ENCODE measurements around the gene NALF2. TPM values are rescaled to one million over a fixed set of nuclear protein-coding genes. Genes with fewer than 3 reads are reported as not detected.

NALF2 gene
- polyA plus RNA-seq, 3 donors: not detected

GRCh38 chrX:69535661-69536060 is 31.5 kb downstream of the NALF2 start:
- no CpG with 5 or more reads among the region's 2 CpGs for WGBS (ENCODE audit: insufficient coverage)
- Histone ChIP-seq H4K20me1 (ENCODE audit: insufficient read depth, low read length) (no peaks in the 10 kb centered on the region), H3K27me3 (ENCODE audit: control insufficient read depth in 2 of 2, insufficient read depth in 2 of 2, low read length in 2 of 2) (no peaks in the 10 kb centered on the region), H3K27ac (ENCODE audit: low read depth in 1 of 2, low read length in 2 of 2) (no peak overlapping the region), H2AFZ (ENCODE audit: insufficient read depth, low read depth, low read length, poor library complexity, severe bottlenecking) (no peak overlapping the region), H3K36me3 (replicated peaks in 1 of 2; ENCODE audit: control insufficient read depth in 1 of 2, insufficient read depth in 2 of 2, low read length in 2 of 2) (no peaks in the 10 kb centered on the region), H3K4me3 (replicated peaks in 1 of 3; ENCODE audit: low read depth in 2 of 3, low read length in 3 of 3) (no peak overlapping the region), H3K9me3 (replicated peaks in 1 of 2; ENCODE audit: control insufficient read depth in 1 of 2, insufficient read depth in 1 of 2, low read length in 2 of 2) (no peaks in the 10 kb centered on the region), H3K4me1 (ENCODE audit: control insufficient read depth in 1 of 2, insufficient read depth in 2 of 2, low read length in 2 of 2) (peaks cover 0 to 3% of the 10 kb centered on the region in 2 donors), H3K4me2 (replicated peaks; ENCODE audit: extremely low read depth, low read length, poor library complexity, severe bottlenecking) (no peak overlapping the region), H3K79me2 (ENCODE audit: insufficient read depth, low read length) (no peaks in the 10 kb centered on the region), H3K9ac (ENCODE audit: insufficient read depth, low read length, poor library complexity, severe bottlenecking) (no peak overlapping the region)
- intact Hi-C loops (cut with micrococcal nuclease): loop anchor here in 1 of 2 donors (10.0 kb wide), 1 partner anchor 559 kb away; no protein-coding TSS in a partner anchor
- H3K27me3 Mint-ChIP-seq (ENCODE audit: low read depth in 3 of 3): peaks cover 11 to 16% (median 11%) of the 10 kb centered on the region in 3 donors
- H3K4me1 Mint-ChIP-seq: peaks cover 16% of the 10 kb centered on the region
- no peak for TF ChIP-seq CTCF (IDR thresholded peaks at IDR 0.05)
- no peak overlapping the region for H3K4me3 Mint-ChIP-seq
- peaks cover 0 to 18% (median 4%) of the 10 kb centered on the region in 7 donors for H3K9me3 Mint-ChIP-seq
- H3K27ac Mint-ChIP-seq: no peak overlapping the region
- no peaks in the 10 kb centered on the region for H3K36me3 Mint-ChIP-seq
- DNase-seq: no peak

- H3K4me3 Mint-ChIP-seq: peak overlapping the region; percentile 48 to 53
- no peaks in the 10 kb centered on the region for H3K9me3 ChIP-seq (replicated peaks in 1 of 2; ENCODE audit: control insufficient read depth in 1 of 2, insufficient read depth in 1 of 2, low read length in 2 of 2)
- H3K27me3 Mint-ChIP-seq (ENCODE audit: low read depth in 3 of 3): peaks cover 9 to 19% (median 11%) of the 10 kb centered on the region in 3 donors
- peaks cover 16% of the 10 kb centered on the region for H3K4me1 Mint-ChIP-seq
- H4K20me1 ChIP-seq (ENCODE audit: insufficient read depth, low read length): no peaks in the 10 kb centered on the region
- no peaks in the 10 kb centered on the region for H3K79me2 ChIP-seq (ENCODE audit: insufficient read depth, low read length)
- no peaks in the 10 kb centered on the region for H3K27me3 ChIP-seq (ENCODE audit: control insufficient read depth in 2 of 2, insufficient read depth in 2 of 2, low read length in 2 of 2)
- peaks cover 0 to 3% of the 10 kb centered on the region in 2 donors for H3K4me1 ChIP-seq (ENCODE audit: control insufficient read depth in 1 of 2, insufficient read depth in 2 of 2, low read length in 2 of 2)
- peaks cover 0 to 9% (median 0%) of the 10 kb centered on the region in 7 donors for H3K9me3 Mint-ChIP-seq
- H3K27ac ChIP-seq (ENCODE audit: low read depth in 1 of 2, low read length in 2 of 2): no peak overlapping the region
- DNase-seq: peak; percentile 13 to 46 (median 25)
- no peaks in the 10 kb centered on the region for H3K36me3 ChIP-seq (replicated peaks in 1 of 2; ENCODE audit: control insufficient read depth in 1 of 2, insufficient read depth in 2 of 2, low read length in 2 of 2)
- peak overlapping the region in 1 of 3 experiments; percentile 35 for H3K4me3 ChIP-seq (replicated peaks in 1 of 3; ENCODE audit: low read depth in 2 of 3, low read length in 3 of 3)
- no peak overlapping the region for H3K9ac ChIP-seq (ENCODE audit: insufficient read depth, low read length, poor library complexity, severe bottlenecking)
- 7% methylated on average over 36 of the region's 45 CpGs for WGBS (ENCODE audit: insufficient coverage)
- peak; percentile 56 for TF ChIP-seq CTCF (IDR thresholded peaks at IDR 0.05)
- H2AFZ ChIP-seq (ENCODE audit: insufficient read depth, low read depth, low read length, poor library complexity, severe bottlenecking): peak overlapping the region; percentile 48
- peak overlapping the region; percentile 52 for H3K4me2 ChIP-seq (replicated peaks; ENCODE audit: extremely low read depth, low read length, poor library complexity, severe bottlenecking)
- no peaks in the 10 kb centered on the region for H3K36me3 Mint-ChIP-seq
- intact Hi-C loops (cut with micrococcal nuclease): loop anchor here in 1 of 2 donors (10.0 kb wide), 1 partner anchor 556 kb away; no protein-coding TSS in a partner anchor
- no peak overlapping the region for H3K27ac Mint-ChIP-seq
These were observed 34.3 kb downstream of the NALF2 start for GRCh38 chrX:69538321-69538876.
